Thymus (tissue), 11 donors: ENCODE results near the gene CXCL14. TPM values are rescaled to one million over a fixed set of nuclear protein-coding genes. Genes with fewer than 3 reads are reported as not detected.

Source experiments
- DNase-seq, 9 donors: peaks; one replicate each; pipeline ENCODE4 v3.0.0-alpha.2; 2013; ENCODE audit warnings: low spot score in 9 of 9, low read depth in 6 of 9, missing footprints in 1 of 9
- H3K27ac ChIP-seq, 2 donors: one replicate each; pipeline ENCODE4 v1.5.1; 2013; ENCODE audit warnings: control low read depth in 1 of 2, low read depth in 1 of 2, low read length in 1 of 2, mild to moderate bottlenecking in 1 of 2, moderate library complexity in 1 of 2
- H3K27me3 ChIP-seq, 2 donors: one replicate each; pipeline ENCODE4 v1.5.1; 2013; ENCODE audit warnings: low read length in 1 of 2; ENCODE audit not compliant: control insufficient read depth in 2 of 2, insufficient read depth in 1 of 2
- H3K36me3 ChIP-seq, 2 donors: one replicate each; pipeline ENCODE4 v1.5.1; 2013; ENCODE audit warnings: low read length in 1 of 2, mild to moderate bottlenecking in 1 of 2, moderate library complexity in 1 of 2; ENCODE audit not compliant: control insufficient read depth in 2 of 2, insufficient read depth in 2 of 2
- H3K4me1 ChIP-seq, 2 donors: one replicate each; pipeline ENCODE4 v1.5.1; 2013; ENCODE audit warnings: low read length in 2 of 2; ENCODE audit not compliant: control insufficient read depth in 2 of 2, insufficient read depth in 2 of 2
- H3K4me3 ChIP-seq, 2 donors: one replicate each; pipeline ENCODE4 v1.5.1; 2013; ENCODE audit warnings: low read length in 2 of 2, control low read depth in 1 of 2, mild to moderate bottlenecking in 1 of 2
- H3K9me3 ChIP-seq, 2 donors: one replicate each; pipeline ENCODE4 v1.5.1; 2013; ENCODE audit warnings: low read length in 1 of 2, mild to moderate bottlenecking in 1 of 2; ENCODE audit not compliant: control insufficient read depth in 2 of 2, insufficient read depth in 1 of 2
- WGBS: extraction: QIAGEN DNeasy Blood & Tissue Kit; methylation state at CpG from one replicate; pipeline ENCODE4 v1.1.7; 2013; 5-methylcytosine and 5-hydroxymethylcytosine counted together
- polyA plus RNA-seq: library from polyadenylated mRNA; stranded (reverse); fragments of 200-250 nt; gene quantifications from one replicate; pipeline ENCODE4 v1.2.3, GENCODE V29; 2013
- total RNA-seq: library from RNA; stranded (reverse); fragments of 120-200 nt; gene quantifications from one replicate; pipeline ENCODE4 v1.2.4, GENCODE V29; 2013
- donor health status: healthy.

Gene CXCL14
- total and polyA plus RNA-seq, 2 donors, result 12.6 to 17.0 TPM

- no peak for DNase-seq
- H3K4me1 ChIP-seq, result no peaks in the 10 kb centered on the region
- WGBS, result 87% methylated on average over 4 of the region's 4 CpGs
- peaks cover 0 to 2% of the 10 kb centered on the region in 2 donors for H3K27me3 ChIP-seq
- H3K4me3 ChIP-seq, result no peak overlapping the region
- H3K27ac ChIP-seq, result no peak overlapping the region
- no peaks in the 10 kb centered on the region for H3K36me3 ChIP-seq
- no peaks in the 10 kb centered on the region for H3K9me3 ChIP-seq
Measured at GRCh38 chr5:135609981-135610380, 31.2 kb upstream of the CXCL14 start.

- Histone ChIP-seq H3K4me1 (no peaks in the 10 kb centered on the region), H3K36me3 (no peaks in the 10 kb centered on the region), H3K9me3 (no peaks in the 10 kb centered on the region), H3K4me3 (no peak overlapping the region), H3K27me3 (peaks cover 0 to 2% of the 10 kb centered on the region in 2 donors), H3K27ac (no peak overlapping the region)
- DNase-seq, result no peak
- 89% methylated on average over 4 of the region's 4 CpGs for WGBS
Measured at GRCh38 chr5:135608761-135609443, 30.1 kb upstream of the CXCL14 start.

- 77% methylated on average over 4 of the region's 4 CpGs for WGBS
- peak in 1 of 9 donors; percentile 2 for DNase-seq
Measured at GRCh38 chr5:135608361-135608760, 29.6 kb upstream of the CXCL14 start.

GRCh38 chr5:135606431-135606830 lies 27.6 kb upstream of the CXCL14 start:
- WGBS, result 97% methylated on average over 2 of the region's 2 CpGs

More at GRCh38 chr5:135608361-135608760, 29.6 kb upstream of the CXCL14 start:
- H3K4me3 ChIP-seq, result no peak overlapping the region
- no peaks in the 10 kb centered on the region for H3K4me1 ChIP-seq
- H3K27me3 ChIP-seq, result peaks cover 0 to 2% of the 10 kb centered on the region in 2 donors
- no peak overlapping the region for H3K27ac ChIP-seq
- no peaks in the 10 kb centered on the region for H3K36me3 ChIP-seq
- no peaks in the 10 kb centered on the region for H3K9me3 ChIP-seq

GRCh38 chr5:135605221-135605620 lies 26.4 kb upstream of the CXCL14 start:
- Histone ChIP-seq H3K9me3 (no peaks in the 10 kb centered on the region), H3K4me1 (no peaks in the 10 kb centered on the region), H3K4me3 (no peak overlapping the region), H3K27me3 (peaks cover 0 to 2% of the 10 kb centered on the region in 2 donors), H3K36me3 (no peaks in the 10 kb centered on the region), H3K27ac (no peak overlapping the region)
- WGBS, result 92% methylated on average over 2 of the region's 2 CpGs
- no peak for DNase-seq

More at GRCh38 chr5:135606431-135606830, 27.6 kb upstream of the CXCL14 start:
- Histone ChIP-seq H3K27ac (no peak overlapping the region), H3K4me3 (no peak overlapping the region), H3K9me3 (no peaks in the 10 kb centered on the region), H3K36me3 (no peaks in the 10 kb centered on the region), H3K4me1 (no peaks in the 10 kb centered on the region), H3K27me3 (peaks cover 0 to 2% of the 10 kb centered on the region in 2 donors)
- DNase-seq, result no peak

- 95% methylated on average over 7 of the region's 7 CpGs for whole genome bisulfite sequencing
- H3K4me3 ChIP-seq, result no peak overlapping the region
- no peak for DNase-seq
- H3K27me3 ChIP-seq, result no peaks in the 10 kb centered on the region
- no peak overlapping the region for H3K27ac ChIP-seq
- H3K9me3 ChIP-seq, result no peaks in the 10 kb centered on the region
- H3K36me3 ChIP-seq, result no peaks in the 10 kb centered on the region
- no peaks in the 10 kb centered on the region for H3K4me1 ChIP-seq
Measured at GRCh38 chr5:135604056-135604455, 25.3 kb upstream of the CXCL14 start.

- Histone ChIP-seq H3K27ac (no peak overlapping the region), H3K9me3 (no peaks in the 10 kb centered on the region), H3K4me1 (no peaks in the 10 kb centered on the region), H3K27me3 (no peaks in the 10 kb centered on the region), H3K4me3 (no peak overlapping the region), H3K36me3 (no peaks in the 10 kb centered on the region)
- DNase-seq, result no peak
- WGBS, result 95% methylated on average over 7 of the region's 7 CpGs
Measured at GRCh38 chr5:135602882-135603721, 24.3 kb upstream of the CXCL14 start.

- H3K9me3 ChIP-seq, result no peaks in the 10 kb centered on the region
- 94% methylated on average over 3 of the region's 3 CpGs for WGBS
- H3K27ac ChIP-seq, result no peak overlapping the region
Measured at GRCh38 chr5:135601466-135601865, 22.7 kb upstream of the CXCL14 start.

GRCh38 chr5:135600971-135601381 lies 22.2 kb upstream of the CXCL14 start:
- H3K9me3 ChIP-seq, result no peaks in the 10 kb centered on the region
- no peaks in the 10 kb centered on the region for H3K27me3 ChIP-seq
- H3K36me3 ChIP-seq, result no peaks in the 10 kb centered on the region
- no peaks in the 10 kb centered on the region for H3K4me1 ChIP-seq
- H3K4me3 ChIP-seq, result no peak overlapping the region
- 84% methylated on average over 6 of the region's 6 CpGs for WGBS
- no peak for DNase-seq
- no peak overlapping the region for H3K27ac ChIP-seq

More at GRCh38 chr5:135601466-135601865, 22.7 kb upstream of the CXCL14 start:
- Histone ChIP-seq H3K27me3 (no peaks in the 10 kb centered on the region), H3K4me1 (no peaks in the 10 kb centered on the region), H3K36me3 (no peaks in the 10 kb centered on the region), H3K4me3 (no peak overlapping the region)
- no peak for DNase-seq
